GM23248 (cell line): Measurements from ENCODE around the gene PHF21B. TPM values are rescaled to one million over a fixed set of nuclear protein-coding genes. Genes with fewer than 3 reads are reported as not detected.

ENCODE experiments used
- DNase-seq: peaks from one replicate; pipeline ENCODE4 v3.0.0-alpha.2; 2015
- H2AFZ ChIP-seq: fragments of 200-600 bp; sonication (generic); 2 replicates; pipeline ENCODE4 v1.6.1; 2016; ENCODE audit warnings: antibody characterized with exemption
- H3F3A ChIP-seq: fragments of 200-600 bp; sonication (generic); 2 replicates; pipeline ENCODE4 v1.6.1; 2016; ENCODE audit warnings: mild to moderate bottlenecking, antibody characterized with exemption, mixed run types; ENCODE audit not compliant: insufficient read depth
- H3K27ac ChIP-seq: fragments of 200-600 bp; sonication (generic); 2 replicates; pipeline ENCODE4 v1.5.1; 2016; ENCODE audit warnings: mild to moderate bottlenecking
- H3K27me3 ChIP-seq: fragments of 200-600 bp; sonication (generic); replicated peaks from 2 replicates; pipeline ENCODE4 v1.6.1; 2016; ENCODE audit warnings: mild to moderate bottlenecking; ENCODE audit not compliant: insufficient read depth
- H3K36me3 ChIP-seq: fragments of 200-600 bp; sonication (generic); 2 replicates; pipeline ENCODE4 v1.6.1; 2016; ENCODE audit warnings: low read depth, mild to moderate bottlenecking
- H3K4me1 ChIP-seq: fragments of 200-600 bp; sonication (generic); 2 replicates; pipeline ENCODE4 v1.6.1; 2016; ENCODE audit warnings: mild to moderate bottlenecking; ENCODE audit not compliant: insufficient read depth
- H3K4me2 ChIP-seq: fragments of 200-600 bp; sonication (generic); one replicate; pipeline ENCODE4 v1.6.1; 2016; ENCODE audit warnings: mild to moderate bottlenecking; ENCODE audit not compliant: unreplicated experiment
- H3K4me3 ChIP-seq: fragments of 200-600 bp; sonication (generic); 2 replicates; pipeline ENCODE4 v1.5.1; 2016; ENCODE audit warnings: mild to moderate bottlenecking
- H3K79me2 ChIP-seq: fragments of 200-600 bp; sonication (generic); 2 replicates; pipeline ENCODE4 v1.6.1; 2016; ENCODE audit warnings: mild to moderate bottlenecking; ENCODE audit not compliant: insufficient read depth
- H3K9ac ChIP-seq: fragments of 200-600 bp; sonication (generic); 2 replicates; pipeline ENCODE4 v1.6.1; 2016; ENCODE audit warnings: mild to moderate bottlenecking
- H3K9me2 ChIP-seq: fragments of 200-600 bp; sonication (generic); 2 replicates; pipeline ENCODE4 v1.6.1; 2016; ENCODE audit warnings: mixed run types, mild to moderate bottlenecking, moderate library complexity; ENCODE audit not compliant: insufficient read depth
- H3K9me3 ChIP-seq: fragments of 200-600 bp; sonication (generic); one replicate; pipeline ENCODE4 v1.6.1; 2017; ENCODE audit warnings: low read depth
- H4K20me1 ChIP-seq: fragments of 200-600 bp; sonication (generic); 2 replicates; pipeline ENCODE4 v1.6.0; 2016; ENCODE audit not compliant: insufficient read depth
- EZH2 ChIP-seq: fragments of 200-600 bp; sonication (generic); IDR thresholded peaks from 2 replicates; pipeline ENCODE4 v1.6.1; 2018; ENCODE audit warnings: antibody characterized with exemption, mild to moderate bottlenecking; ENCODE audit not compliant: insufficient read depth, poor library complexity, severe bottlenecking
- EZH2phosphoT487 ChIP-seq: fragments of 200-600 bp; sonication (generic); IDR thresholded peaks from 2 replicates; pipeline ENCODE4 v1.6.1; 2018; ENCODE audit warnings: antibody characterized with exemption, moderate library complexity, mild to moderate bottlenecking, low read depth; ENCODE audit not compliant: insufficient read depth
- WGBS, 2 experiments: methylation state at CpG; one replicate each; pipeline ENCODE4 v1.1.6; 2015 to 2017; ENCODE audit warnings: low lambda C conversion rate in 2 of 2, low coverage in 1 of 2; ENCODE audit errors: missing lambda C conversion rate in 2 of 2; 5-methylcytosine and 5-hydroxymethylcytosine counted together
- in situ Hi-C: fragments of 300-500 bp; cut with MboI; formaldehyde crosslinking; loops from 2 replicates; pipeline ENCODE4 v1.15.0; 2020
- polyA plus RNA-seq: library from polyadenylated mRNA; unstranded; fragments of >200 nt; fragmentation: Nextera tagmentation; extraction: Ambion mirVana; gene quantifications from 2 replicates; pipeline ENCODE4 v1.2.1, GENCODE V29; 2016
- total RNA-seq: library from RNA; depleted of rRNA; stranded (reverse); fragments of >200 nt; shearing (Covaris generic); gene quantifications from 2 replicates; pipeline ENCODE4 v1.2.3, GENCODE V29; 2014

Gene PHF21B
- total and polyA plus RNA-seq, 2 experiments from 2014 or later, result not detected

- no peaks in the 10 kb centered on the region for H3K4me1 ChIP-seq
- no peak overlapping the region for H3K27ac ChIP-seq
- H3K79me2 ChIP-seq, result no peaks in the 10 kb centered on the region
- no peaks in the 10 kb centered on the region for H3K9me2 ChIP-seq
- in situ Hi-C loops, result no loop called here
- H3K27me3 ChIP-seq, result peaks cover 3% of the 10 kb centered on the region; the same call in 1 of the 2 replicates
- no peak overlapping the region for H3K4me3 ChIP-seq
- no peaks in the 10 kb centered on the region for H3K9me3 ChIP-seq
- DNase-seq, result no peak
- 64 to 75% methylated on average over 18 to 20 of the region's 20 CpGs for WGBS, 2 experiments
- H3F3A ChIP-seq, result no peaks in the 10 kb centered on the region
- H3K36me3 ChIP-seq, result no peaks in the 10 kb centered on the region
- no peak overlapping the region for H2AFZ ChIP-seq
- H3K4me2 ChIP-seq, result no peak overlapping the region
- TF ChIP-seq EZH2 (no peak), EZH2phosphoT487 (no peak)
- H4K20me1 ChIP-seq, result no peaks in the 10 kb centered on the region
- no peak overlapping the region for H3K9ac ChIP-seq
Measured at GRCh38 chr22:44890416-44891292, 119.2 kb downstream of the PHF21B start.

DNA sequence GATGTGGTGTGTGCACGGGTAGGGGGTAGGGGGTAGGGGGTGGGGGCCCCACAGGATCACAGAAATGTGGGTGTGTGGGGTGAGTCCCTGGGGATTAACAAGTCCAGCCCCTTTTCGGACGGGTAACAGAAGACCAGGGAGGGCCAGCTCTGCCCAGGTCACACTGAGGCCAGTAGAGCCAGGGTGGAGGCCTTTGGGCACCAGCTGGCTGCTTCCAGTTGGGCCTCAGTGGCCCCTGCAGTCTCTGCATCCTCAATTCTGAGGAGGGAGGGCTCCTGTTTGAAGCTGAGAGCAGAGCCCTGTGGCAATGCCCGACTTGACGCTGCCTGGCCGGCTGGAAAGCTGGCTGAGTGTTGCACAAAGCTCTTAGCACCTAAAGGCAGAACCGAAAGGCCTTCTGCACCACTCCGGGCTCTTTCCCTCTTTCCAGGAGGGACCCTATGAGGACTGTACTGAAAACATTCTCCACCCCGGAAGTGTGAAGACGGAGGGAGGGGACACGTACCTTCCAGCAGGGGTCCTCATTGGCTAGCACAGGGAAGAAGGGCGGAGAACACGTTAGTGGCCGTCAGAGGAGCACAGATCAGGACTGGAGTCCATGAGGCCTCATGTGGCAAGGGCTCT is 120.4 kb downstream of the PHF21B start:
- H3F3A ChIP-seq, result no peaks in the 10 kb centered on the region
- H3K4me3 ChIP-seq, result no peak overlapping the region
- no peaks in the 10 kb centered on the region for H3K4me1 ChIP-seq
- H3K9me2 ChIP-seq, result no peaks in the 10 kb centered on the region
- H4K20me1 ChIP-seq, result no peaks in the 10 kb centered on the region
- 42 to 50% methylated on average over 14 of the region's 14 CpGs for WGBS, 2 experiments
- H3K9me3 ChIP-seq, result no peaks in the 10 kb centered on the region
- H2AFZ ChIP-seq, result no peak overlapping the region
- no peak for TF ChIP-seq EZH2phosphoT487
- no peak for TF ChIP-seq EZH2
- H3K4me2 ChIP-seq, result no peak overlapping the region
- H3K27me3 ChIP-seq, result peaks cover 3% of the 10 kb centered on the region; the same call in 1 of the 2 replicates
- H3K9ac ChIP-seq, result no peak overlapping the region
- H3K27ac ChIP-seq, result no peak overlapping the region
- in situ Hi-C loops, result no loop called here
- peak; percentile 16 for DNase-seq
- H3K79me2 ChIP-seq, result no peaks in the 10 kb centered on the region
- no peaks in the 10 kb centered on the region for H3K36me3 ChIP-seq

DNA sequence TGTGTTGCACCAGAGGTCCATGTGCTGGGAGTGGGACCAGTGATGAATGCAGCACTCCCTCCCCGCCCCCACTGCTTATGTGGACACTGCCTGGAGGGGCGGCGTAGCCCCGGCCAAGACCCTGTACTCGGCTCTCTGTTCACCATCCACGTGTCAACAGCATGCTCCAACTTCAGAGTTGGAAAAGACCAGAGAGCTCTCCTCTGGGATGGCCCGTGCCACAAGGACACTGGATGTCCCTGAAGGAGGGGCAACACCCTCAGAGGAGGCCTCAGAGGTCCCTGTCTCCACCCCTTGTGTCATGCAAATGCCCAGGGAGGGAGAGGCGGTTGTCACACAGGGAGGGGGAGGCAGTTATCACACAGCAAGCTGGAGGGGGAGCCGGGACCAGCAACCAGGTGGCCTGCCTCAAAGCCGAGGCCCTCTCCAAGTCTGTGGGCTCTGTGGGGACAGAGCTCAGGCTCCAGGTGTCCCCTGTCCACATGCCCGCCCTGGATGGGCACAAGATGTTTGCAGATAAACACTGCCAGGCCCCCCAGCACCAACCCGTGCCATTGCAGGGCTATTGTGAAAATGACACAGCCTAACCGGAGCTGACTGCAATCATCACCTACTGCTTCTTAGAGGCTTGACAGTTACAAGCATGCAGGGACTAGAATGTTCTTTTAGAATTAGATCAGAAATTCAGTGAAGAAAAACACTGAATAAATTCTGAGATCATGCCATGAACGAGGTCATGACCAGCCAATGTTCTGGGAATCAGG is 121.1 kb downstream of the PHF21B start:
- peaks cover 3% of the 10 kb centered on the region; the same call in 1 of the 2 replicates for H3K27me3 ChIP-seq
- WGBS, 2 experiments, result 57 to 62% methylated on average over 14 of the region's 14 CpGs
- H3K4me3 ChIP-seq, result no peak overlapping the region
- H3K9me3 ChIP-seq, result no peaks in the 10 kb centered on the region
- H3K9me2 ChIP-seq, result no peaks in the 10 kb centered on the region
- no peak overlapping the region for H2AFZ ChIP-seq
- in situ Hi-C loops, result no loop called here
- H3F3A ChIP-seq, result no peaks in the 10 kb centered on the region
- no peak overlapping the region for H3K27ac ChIP-seq
- H3K4me1 ChIP-seq, result no peaks in the 10 kb centered on the region
- no peaks in the 10 kb centered on the region for H3K79me2 ChIP-seq
- H3K36me3 ChIP-seq, result no peaks in the 10 kb centered on the region
- no peaks in the 10 kb centered on the region for H4K20me1 ChIP-seq
- H3K9ac ChIP-seq, result no peak overlapping the region
- DNase-seq, result no peak
- TF ChIP-seq EZH2 (no peak), EZH2phosphoT487 (no peak)
- H3K4me2 ChIP-seq, result no peak overlapping the region

- H3K79me2 ChIP-seq, result no peaks in the 10 kb centered on the region
- H3F3A ChIP-seq, result no peaks in the 10 kb centered on the region
- no peak overlapping the region for H3K9ac ChIP-seq
- H3K4me2 ChIP-seq, result no peak overlapping the region
- TF ChIP-seq EZH2, result no peak
- no peak for TF ChIP-seq EZH2phosphoT487
- no peak overlapping the region for H2AFZ ChIP-seq
- no peak for DNase-seq
- in situ Hi-C loops, result no loop called here
- H4K20me1 ChIP-seq, result no peaks in the 10 kb centered on the region
- H3K36me3 ChIP-seq, result no peaks in the 10 kb centered on the region
- H3K9me3 ChIP-seq, result no peaks in the 10 kb centered on the region
- H3K27ac ChIP-seq, result no peak overlapping the region
- 71 to 72% methylated on average over 15 to 16 of the region's 16 CpGs for WGBS, 2 experiments
- H3K4me1 ChIP-seq, result no peaks in the 10 kb centered on the region
- no peak overlapping the region for H3K4me3 ChIP-seq
- peaks cover 3% of the 10 kb centered on the region; the same call in 1 of the 2 replicates for H3K27me3 ChIP-seq
- H3K9me2 ChIP-seq, result no peaks in the 10 kb centered on the region
Measured at GRCh38 chr22:44887941-44888366, 121.9 kb downstream of the PHF21B start.
